ENCODE data around the gene AMN.
"Not testable (repeated sequence)": the region's sequence is repeated elsewhere in the genome, so short reads cannot be mapped to it uniquely, and the experiment has no call there.

Gene AMN

DNA sequence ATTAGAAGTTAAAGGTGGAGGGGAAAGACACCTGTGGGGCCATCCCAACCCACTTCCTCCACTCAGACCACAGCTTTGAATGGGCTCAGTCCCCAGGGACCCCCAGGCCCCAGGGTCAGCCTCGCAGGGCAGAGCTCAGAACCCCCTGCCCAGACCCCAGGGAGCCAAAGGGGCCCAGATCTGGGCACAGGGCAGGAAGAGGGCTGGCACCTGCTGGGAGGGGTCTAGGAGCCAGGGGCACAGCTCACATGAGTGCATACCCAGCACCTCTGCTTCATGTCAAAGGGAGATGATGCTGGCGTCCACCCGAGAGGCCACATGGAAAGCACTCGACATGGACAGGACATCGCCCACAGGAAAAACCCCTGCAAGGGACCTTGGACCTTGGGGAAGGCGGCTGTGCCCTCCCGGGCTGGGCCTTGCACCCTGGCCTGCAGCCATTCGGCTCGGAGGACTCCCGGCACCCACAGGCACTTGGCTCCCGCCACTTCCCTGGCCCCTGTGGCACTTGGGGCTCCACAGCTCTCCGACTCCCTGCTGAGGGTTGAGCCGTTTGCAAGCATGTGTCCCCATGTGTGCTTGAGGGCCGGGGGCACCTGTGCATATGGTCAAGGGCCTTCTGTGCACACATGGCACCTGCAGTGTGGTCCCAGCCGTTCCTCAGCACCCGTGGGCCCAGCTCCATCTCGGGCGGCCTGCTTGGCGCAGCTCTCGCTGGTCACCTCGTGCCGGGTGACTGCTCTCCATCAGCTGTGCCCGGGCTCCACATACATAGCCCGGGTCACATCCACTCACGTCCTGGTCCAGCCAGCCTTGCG is 7.8 kb upstream of the AMN start:
- no peak for DNase-seq

DNA sequence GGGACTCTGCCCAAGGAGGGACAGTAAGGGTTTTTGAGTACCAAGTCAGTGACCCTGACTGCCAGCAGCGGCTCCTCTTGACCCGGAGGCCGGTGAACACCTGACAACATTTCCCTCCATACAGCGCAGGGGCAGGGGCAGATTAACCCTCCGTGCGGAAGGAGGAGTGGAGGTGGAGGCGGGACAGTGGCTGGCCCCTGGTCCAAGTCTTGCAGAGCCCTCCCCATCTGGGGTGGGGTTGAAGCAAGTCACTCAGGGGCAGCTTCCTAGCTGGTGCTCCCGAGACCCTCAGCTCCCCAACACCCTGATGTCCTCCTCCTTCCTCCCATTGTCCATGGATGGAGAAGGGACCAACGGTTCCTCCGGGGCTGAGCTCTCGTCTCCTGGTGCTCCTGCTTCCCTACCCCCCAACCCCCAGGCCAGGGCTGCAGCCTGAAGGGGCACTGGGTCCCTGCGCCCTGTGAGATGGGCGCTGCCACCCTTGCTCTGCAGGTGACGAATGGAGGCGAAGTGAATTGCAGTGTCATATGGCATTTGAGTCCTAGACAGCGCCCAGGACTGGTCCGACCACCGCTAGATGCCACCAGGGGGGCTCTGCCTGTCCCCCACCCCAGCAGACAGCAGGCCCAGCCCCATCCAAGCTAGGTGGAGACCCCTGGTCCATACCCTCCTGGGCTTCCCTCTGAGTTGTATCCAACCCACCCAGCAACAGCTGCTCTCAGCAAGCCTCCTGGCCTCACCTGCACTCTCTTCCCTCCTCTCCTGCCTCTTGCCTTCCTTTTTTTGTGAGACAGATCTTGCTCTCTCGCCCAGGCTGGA is 7.0 kb upstream of the AMN start:
- DNase-seq: no peak

DNA sequence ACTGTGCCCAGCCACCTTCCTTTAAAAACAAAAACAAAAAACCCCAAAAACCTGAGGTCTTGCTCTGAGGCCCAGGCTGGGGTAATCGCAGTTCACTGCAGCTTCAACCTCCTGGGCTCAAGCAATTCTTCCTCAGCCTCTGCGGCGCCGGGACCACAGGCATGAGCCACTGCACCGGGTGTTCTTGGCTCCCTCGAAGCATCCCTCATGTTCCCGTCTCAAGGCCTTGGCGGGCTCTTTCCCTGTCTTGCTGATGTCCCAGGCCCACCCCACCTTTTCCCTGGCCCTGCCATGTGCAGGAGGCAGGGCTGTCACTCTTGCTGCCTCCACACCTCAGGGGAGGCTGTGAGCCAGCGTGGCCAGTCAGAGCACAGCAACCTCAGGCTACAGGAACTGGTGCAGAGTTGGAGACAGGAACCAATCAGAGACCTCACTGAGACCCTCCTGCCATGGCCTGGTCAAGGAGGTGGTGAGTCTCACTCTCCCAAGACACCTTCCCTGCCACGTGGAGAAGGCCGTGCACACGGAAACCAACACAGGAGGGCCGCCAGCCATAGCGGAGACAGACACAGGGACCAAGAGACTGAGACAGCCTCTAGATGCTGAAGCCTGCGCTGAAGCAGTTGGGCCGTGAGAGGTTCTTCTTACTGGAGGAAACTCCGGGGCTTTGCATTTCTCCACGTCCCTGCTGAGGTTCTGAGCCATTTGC is 6.0 kb upstream of the AMN start:
- DNase-seq: no peak

DNA sequence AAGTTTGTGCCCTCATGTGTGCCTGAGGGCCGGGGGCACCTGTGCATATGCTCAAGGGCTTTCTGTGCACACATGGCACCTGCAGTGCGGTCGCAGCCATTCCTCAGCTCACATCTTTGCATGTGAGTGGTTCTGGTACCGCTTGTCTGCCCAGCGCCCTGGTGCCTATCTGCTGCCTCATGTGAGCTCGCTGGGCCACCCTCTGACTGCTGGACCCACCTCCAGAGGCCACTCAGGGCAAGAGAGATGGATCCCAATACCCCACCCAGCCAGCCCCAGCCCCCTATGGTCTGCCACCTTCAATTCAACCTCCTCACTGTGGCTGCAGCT is 5.4 kb upstream of the AMN start:
- no peak for DNase-seq

DNA sequence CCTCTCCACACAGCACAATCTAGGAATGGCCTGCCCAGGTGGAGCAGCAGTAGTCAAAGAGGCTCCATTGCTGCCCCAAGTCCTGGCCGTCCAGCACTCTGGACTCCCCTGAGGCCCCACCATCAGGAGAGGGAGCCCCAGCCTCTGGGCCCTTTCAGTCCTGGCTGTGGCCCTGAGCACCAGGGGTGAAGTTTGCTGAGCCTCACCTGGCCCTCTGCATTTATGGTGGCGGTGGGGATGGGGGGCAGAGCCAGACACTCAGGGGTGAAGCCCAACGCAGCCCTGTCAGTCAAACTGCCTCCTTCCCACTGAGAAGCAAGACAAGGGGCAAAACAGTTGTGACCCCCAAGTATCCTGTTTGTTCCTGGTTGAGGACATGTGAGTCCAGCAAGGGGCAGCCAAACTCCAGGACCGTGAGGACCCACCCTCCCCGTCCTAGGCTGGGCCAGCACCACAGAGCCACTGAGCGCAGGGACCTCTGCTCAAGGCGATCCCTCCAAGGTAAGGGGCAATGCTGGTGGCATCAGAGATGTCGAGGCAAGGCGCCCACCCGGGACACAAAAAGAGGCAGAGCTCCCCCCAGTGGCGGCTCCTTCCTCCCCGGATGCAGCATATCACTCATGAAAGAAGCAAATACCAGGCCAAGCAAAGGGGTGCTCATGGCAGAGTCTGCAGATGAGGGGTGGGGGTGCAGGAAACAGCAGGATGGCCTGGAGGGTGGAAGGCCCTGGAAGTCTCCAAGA is 4.8 kb upstream of the AMN start:
- DNase-seq: peak; percentile 41

DNA sequence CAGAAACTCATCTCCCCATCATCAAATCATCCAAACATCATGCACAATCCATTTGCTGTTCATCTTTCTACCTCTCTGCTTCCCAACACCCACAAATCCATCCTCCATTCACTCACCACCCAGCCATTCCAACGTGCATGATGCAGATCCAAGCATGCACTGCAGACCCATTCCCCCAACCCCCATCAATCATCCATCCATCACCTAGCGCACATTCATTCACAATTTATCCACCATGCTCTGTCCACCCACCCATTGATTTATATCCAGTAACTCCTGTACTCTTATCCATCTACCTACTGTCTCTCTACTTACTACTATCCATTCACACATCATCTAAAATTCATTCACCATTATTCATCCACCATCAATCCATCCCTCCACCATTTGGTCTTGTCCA is 4.0 kb upstream of the AMN start:
- no peak for DNase-seq

DNA sequence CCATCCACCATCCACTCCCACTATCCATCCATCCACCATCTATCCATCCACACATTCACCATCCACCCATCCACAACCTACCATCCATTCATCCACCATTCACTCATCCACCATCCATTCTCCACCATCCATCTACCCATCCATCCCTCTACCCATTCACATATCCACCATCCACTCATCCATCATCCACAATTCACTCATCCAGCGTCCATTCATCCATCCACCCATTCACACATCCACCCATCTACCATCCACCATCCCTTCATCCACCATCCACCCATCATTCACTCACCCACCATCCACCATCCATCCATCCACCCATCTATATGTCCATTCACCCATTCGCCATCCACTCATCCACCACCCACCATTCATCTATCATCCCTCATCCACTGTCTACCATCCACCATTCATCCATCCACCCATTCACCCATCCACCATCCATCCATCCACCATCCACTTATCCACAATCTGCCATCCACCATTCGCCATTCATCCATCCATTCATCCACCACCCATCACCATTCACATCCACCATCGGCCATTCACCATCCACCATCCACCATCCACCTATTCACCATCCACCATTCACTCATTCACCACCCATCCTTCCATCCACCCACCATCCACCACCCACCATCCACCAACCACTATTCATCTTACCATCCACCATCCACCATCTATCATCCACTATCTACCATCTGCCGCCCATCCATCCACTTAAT is 2.0 kb upstream of the AMN start:
- DNase-seq: no peak

DNA sequence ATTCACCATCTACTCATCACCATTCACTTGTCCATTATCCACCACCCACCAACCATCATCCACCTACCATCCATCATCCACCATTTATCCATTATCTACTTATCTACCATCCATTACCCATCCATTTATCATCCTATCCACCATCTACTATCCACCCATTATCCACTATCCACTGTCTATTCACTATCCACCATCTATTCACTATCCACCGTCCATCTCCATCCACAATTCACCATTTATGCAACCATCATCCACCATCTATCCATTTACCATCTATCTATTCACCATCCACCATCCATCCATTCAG is 1.5 kb upstream of the AMN start:
- no peak for DNase-seq

DNA sequence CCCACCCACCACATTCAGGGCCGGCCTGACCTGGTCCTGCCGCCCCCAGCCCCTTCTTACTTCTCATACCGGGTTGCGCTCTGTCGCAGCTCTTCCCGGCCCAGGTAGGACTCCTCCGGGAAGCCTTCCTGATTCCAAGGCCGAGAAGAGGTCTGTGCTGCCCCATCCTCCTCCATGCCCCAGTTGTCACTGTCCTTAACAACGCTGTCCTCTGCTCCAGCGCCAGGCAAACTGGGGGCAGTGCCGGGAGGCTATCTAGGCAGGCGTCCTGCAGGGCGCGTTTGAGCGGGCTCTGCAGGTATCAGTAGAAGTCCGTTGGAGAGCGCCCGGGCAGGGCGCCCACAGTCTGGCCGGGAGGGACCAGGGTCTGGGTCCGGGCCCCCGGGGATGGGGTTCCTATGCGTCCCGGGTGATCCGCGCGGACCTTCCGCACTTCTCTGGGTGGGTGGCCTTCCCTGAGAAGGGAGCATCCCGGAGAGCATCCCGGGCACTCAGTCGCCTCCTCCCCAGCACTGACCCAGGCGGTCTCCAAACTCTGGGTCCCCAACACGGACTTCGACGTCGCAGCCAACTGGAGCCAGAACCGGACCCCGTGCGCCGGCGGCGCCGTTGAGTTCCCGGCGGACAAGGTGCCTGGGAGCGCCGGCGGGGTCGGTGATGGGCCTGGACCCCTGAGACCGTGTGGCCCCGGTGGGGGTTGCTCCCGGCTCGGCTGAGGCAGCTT is 900 bp downstream of the AMN start:
- DNase-seq: no peak

DNA sequence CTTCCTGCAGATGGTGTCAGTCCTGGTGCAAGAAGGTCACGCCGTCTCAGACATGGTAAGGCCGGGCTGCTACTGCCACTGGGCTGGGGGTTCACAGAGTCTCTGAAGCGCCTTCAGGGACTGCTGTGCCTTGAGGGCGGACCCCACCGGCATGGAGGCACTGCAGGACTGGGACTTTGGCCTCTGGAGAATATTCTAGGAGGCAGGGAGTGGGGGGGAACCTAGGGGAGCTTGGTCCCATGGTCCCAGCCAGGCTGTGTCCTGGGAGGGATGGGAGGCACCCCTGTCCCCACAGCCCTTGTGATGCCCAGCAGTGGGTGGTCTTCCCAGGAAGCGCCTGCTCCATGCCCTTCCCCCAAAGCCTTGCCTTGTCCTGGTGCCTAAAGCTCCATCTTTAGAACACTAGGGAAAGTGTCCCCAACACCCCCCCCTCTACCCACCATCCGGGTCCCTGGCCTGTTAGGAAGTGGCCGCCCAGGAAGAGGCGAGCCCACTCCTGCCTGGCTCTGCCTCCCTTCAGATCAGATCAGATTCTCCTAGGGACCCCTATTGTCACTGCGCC is 1.5 kb downstream of the AMN start:
- no peak for DNase-seq

DNA sequence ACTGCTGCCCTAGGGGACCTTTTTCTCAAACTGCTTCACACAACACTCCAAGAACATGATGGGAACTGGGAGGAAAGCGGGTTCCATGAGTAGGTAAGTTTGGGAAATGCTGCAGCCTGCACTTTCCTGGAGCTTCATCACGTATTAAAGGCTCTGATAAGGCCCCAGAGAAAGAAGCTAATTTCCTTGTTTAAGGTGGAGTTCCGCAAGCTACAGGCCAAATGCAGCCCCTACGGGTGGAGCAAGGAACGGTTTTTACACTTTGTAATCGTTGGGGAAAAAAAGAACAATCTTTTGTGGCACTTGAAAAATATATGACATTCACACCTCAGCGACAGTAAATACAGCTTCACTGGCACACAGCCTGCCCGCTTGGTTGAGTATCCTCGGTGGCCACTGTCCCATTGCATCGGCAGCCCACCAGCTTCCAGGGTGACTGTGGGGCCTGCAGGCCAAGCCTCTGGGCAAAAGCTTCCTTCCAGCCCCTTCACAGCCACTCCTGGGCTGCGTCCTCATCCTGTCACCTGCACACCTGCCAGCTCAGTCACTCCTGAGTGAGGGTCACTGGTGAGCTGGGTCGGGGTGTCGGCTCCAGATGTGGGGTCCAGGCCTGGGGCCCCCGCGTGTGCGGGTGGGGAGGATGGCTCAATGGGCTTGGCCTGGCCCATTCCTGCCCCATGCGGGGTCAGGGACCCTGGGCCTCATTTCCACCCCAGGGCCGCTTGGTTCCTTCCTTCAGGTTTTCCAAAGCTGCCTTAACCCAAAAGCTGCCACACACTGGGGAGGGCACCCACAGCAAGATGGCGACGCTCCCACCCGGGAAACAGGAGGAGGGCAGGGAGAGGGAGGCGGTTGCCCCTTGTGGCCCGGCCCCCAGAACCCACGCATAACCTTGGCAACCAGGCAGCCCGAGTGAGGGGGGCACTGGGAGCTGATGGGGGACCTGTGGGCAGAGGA is 2.4 kb downstream of the AMN start:
- no peak for DNase-seq

DNA sequence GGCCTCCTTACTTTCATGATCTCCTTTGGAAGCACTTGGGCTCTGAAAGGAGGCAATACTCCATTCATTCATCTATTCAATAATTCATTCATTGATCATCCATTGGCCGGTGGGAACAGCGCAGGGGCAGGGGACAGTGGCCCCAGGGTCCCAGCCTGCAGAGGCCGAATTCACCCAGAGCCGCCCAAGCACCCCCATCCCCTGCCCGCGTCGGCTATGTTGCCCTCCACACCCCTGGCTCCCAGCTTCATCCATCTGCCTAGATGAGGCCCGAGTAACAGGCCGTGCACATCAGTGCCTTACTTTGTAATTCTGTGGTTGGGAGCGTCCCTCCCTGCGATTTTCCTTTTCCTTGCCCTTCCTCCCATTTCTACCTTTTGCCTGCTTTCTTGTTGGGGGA is 3.2 kb downstream of the AMN start:
- no peak for DNase-seq

DNA sequence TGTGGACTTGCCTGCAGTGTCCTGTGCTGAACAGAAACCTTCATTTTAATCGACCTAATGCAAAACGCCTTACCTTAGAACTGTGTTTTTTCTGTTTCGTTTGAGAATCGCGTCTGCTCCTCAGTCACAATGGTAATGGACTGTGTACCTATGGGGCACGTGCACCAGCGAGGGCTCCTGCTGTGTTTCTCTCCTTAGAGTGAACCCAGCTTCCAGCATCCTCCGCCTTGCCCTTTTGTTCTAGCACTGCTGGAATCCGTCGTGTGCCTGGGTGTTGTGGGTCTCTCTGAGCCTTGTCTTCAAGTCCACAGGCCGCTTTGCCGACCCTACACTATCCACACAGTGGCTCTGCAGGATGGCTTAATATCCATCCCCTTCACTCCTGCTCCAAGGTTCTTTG is 3.6 kb downstream of the AMN start:
- no peak for DNase-seq

DNA sequence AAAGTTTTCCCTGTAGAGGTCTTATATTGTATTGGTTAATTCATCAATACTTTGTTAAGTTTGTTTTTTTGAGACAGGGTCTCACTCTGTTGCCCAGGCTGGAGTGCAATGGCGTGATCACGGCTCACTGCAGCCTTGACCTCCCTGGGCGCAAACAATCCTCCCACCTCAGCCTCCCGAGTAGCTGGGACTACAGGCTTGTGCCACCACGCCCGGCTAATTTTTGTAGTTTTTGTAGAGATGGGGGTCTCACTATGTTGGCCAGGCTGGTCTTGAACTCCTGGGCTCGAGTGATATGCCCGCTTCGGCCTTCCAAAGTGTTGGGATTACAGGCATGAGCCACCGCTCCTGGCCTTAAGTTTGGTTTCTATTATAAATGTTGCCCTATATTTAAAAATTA is 4.4 kb downstream of the AMN start:
- not testable (repeated sequence) for DNase-seq

DNA sequence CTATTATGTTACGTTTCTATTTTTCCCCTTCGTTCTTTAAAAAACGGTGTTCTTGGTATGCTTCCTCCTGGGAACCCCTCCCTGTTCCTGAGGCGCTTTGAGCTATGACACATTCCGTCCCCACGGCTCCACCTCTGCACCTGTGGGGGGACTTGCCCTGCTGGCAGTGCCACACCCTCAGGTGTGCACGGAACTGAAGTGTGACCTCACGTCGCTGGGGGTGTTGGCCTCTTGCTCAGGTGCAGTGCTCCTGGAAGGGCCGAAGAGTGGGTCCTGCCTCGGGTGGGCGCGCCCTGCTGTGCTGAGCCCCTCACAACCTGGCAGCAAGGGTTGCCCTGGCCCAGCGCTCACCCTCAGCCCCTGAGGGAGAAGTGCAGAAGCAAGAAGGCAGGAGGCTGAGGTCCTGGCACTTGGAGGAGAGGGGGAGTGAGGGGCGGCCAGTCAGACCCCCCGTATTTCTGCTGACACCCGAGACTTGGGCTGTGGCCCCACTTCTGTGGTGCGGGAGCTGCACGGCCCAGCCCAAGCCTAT is 4.9 kb downstream of the AMN start:
- no peak for DNase-seq

DNA sequence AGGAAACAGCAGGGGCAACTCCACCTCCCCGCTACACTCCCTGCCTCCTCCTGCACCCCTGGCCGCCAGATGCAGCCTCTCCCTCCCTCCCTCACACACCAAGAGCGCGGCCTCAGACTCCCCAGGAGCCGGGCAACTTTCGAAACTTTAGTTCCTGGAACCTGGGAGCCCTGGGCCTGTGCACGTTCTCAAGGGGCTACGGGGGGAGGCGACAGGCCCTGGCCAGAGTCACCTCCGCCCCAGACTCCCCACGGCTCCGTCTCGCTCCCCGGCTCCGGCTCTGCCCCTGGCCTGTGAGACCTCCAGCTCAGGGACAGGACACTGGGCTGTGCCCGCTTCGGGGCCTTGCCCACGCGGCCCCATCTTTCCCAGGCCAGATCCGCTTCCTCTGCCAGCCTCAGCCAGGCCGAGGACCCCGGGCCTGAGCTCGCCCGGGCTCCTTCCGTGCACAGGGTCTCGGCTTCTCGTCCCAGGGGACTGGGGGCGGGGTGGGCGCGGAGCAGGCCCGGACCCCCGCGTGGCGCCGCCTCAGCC is 5.5 kb downstream of the AMN start:
- no peak for DNase-seq

DNA sequence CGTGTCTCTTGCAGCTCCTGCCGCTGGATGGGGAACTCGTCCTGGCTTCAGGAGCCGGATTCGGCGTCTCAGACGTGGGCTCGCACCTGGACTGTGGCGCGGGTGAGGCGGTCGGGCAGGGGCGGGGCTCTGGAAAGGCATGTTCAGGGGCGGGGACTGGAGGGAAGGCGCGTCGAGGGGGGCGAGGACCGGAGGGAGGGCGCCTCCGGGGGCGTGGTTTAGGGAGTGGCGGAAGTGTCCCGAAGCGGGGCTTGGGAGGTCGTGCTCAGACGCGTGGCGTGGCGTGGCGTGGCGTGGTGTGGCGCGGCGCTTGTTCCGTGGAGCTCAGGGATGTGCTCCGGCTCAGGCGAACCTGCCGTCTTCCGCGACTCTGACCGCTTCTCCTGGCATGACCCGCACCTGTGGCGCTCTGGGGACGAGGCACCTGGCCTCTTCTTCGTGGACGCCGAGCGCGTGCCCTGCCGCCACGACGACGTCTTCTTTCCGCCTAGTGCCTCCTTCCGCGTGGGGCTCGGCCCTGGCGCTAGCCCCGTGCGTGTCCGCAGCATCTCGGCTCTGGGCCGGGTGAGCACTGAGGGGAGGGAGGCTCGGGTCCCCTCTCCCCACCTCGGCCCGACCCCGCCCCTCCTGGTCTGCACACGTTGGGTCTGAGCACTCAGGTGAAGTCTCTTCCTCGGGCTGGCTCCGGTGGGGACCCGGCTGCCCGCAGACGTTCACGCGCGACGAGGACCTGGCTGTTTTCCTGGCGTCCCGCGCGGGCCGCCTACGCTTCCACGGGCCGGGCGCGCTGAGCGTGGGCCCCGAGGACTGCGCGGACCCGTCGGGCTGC is 6.2 kb downstream of the AMN start:
- DNase-seq: peak; percentile 47

DNA sequence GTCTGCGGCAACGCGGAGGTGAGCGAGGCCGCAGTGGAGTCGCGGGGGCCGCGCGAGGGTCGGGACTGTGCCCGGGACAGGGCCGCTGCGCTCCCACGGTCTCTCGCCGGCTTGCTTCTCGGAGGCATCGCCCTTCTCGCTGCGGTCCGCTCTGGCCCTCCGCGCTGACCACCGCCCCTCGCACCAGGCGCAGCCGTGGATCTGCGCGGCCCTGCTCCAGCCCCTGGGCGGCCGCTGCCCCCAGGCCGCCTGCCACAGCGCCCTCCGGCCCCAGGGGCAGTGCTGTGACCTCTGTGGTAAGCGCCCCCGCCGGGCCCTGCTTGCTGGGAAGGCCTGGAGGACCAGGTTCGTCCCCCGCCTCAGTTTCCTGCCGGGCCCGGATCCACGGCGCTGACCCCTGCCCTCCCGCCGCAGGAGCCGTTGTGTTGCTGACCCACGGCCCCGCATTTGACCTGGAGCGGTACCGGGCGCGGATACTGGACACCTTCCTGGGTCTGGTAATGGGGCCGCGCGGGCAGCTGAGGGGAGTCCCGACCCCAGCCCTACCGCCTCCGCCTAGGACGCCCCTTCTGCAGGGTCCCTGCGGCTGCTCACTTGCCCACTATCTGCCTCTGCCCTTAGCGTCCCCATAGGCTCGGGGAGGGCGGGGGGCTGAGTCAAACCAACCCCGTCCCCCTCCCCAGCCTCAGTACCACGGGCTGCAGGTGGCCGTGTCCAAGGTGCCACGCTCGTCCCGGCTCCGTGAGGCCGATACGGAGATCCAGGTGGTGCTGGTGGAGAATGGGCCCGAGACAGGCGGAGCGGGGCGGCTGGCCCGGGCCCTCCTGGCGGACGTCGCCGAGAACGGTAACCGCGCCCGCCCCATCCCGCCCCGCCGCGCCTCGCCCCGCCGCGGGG is 7.0 kb downstream of the AMN start:
- no peak for DNase-seq
